ENCODE results near the gene CNOT9.

CNOT9 gene

DNA sequence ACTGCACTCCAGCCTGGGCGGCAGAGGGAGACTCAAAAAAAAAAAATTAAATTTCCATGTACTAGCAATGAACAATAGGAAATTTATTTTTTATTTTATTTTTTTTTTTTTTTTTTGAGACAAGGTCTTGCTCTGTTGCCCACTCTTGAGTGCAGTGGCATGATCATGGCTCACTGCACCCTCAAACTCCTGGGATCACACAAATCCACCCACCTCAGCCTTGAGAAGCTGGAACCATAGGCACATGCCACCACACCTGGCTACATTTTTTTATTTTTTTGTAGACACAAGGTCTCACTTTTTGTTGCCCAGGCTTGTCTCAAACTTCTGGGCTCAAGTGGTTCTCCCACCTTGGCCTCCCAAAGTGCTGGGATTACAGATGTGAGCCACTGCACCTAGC lies 16.9 kb downstream of the CNOT9 start:
- in situ Hi-C loops (cut with HindIII; ENCODE audit: low sequenced_read_pairs), result no loop called here
- DNase-seq (ENCODE audit: low read depth, low spot score), result no peak
- TF ChIP-seq, protein P1, sequence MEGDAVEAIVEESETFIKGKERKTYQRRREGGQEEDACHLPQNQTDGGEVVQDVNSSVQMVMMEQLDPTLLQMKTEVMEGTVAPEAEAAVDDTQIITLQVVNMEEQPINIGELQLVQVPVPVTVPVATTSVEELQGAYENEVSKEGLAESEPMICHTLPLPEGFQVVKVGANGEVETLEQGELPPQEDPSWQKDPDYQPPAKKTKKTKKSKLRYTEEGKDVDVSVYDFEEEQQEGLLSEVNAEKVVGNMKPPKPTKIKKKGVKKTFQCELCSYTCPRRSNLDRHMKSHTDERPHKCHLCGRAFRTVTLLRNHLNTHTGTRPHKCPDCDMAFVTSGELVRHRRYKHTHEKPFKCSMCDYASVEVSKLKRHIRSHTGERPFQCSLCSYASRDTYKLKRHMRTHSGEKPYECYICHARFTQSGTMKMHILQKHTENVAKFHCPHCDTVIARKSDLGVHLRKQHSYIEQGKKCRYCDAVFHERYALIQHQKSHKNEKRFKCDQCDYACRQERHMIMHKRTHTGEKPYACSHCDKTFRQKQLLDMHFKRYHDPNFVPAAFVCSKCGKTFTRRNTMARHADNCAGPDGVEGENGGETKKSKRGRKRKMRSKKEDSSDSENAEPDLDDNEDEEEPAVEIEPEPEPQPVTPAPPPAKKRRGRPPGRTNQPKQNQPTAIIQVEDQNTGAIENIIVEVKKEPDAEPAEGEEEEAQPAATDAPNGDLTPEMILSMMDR (IDR thresholded peaks at IDR 0.05; ENCODE audit: low read depth, low read length), result no peak
- no peak overlapping the region for H3K4me3 ChIP-seq (ENCODE audit: low read depth, low read length)

DNA sequence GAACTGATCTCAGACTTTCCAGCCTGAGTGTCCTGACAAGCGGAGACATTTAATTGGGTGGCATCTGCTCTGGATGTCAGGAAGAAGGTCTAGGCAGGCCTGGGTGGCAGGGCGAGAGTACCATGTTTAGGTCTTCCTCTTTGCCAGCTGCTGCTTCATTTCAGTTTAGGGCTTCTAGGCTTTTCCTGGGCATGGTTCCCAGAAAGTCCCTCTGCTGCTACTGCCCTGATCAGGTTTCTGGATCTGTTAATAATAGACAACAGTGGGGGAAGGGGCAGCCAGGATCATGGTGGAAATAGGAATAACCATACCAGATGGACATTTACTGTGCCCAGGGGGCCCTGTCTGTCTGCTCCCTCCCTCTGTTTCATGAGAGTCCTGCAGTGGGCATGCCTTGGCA lies 36.8 kb downstream of the CNOT9 start:
- in situ Hi-C loops (cut with HindIII; ENCODE audit: low sequenced_read_pairs), result no loop called here
- peak; percentile 64 for DNase-seq (ENCODE audit: low read depth, low spot score)
- H3K4me3 ChIP-seq (ENCODE audit: low read depth, low read length), result no peak overlapping the region
- TF ChIP-seq, protein P1 (IDR thresholded peaks at IDR 0.05; ENCODE audit: low read depth, low read length), result no peak

DNA sequence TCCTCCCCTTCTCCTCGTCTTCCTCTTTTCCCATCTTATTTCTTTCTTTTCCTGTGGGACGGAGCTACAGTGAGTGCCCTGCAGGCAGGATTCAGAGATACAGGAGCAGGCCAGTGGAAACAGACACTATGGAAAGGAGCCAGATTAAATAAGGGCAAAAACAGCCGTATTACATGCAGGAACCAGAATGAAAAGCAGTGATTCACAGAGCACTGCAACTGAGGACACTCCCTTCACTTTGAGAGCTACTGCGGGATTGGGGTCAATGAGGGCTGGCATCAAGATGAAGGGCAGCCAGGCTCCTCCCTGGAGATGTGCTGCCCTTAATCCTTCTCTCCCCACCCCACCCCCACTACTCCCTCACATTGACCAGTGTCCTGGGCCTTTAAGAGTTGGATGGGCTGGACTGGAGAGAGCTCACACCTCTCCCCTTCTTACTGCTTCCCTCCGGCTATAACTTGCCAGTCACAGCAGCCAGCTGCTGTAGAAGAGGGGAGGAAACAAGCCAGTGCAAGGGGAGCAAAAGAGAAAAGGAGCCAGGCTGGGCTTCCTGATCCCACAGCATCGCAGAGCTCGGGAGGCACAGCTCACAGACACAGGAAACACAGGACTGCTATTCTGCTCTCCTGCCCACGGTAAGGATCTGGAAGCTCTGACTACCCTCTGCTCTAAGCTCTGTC lies 38.9 kb downstream of the CNOT9 start, which contains the start of gene PLCD4:
Gene PLCD4, plus strand, starts transcription at position 464 of the 680 bp plus-strand sequence. CDS start 7,841 bp downstream, outside the sequence.
- in situ Hi-C loops (cut with HindIII; ENCODE audit: low sequenced_read_pairs), result no loop called here
- DNase-seq (ENCODE audit: low read depth, low spot score), result peak; percentile 74
- TF ChIP-seq, protein P1 (IDR thresholded peaks at IDR 0.05; ENCODE audit: low read depth, low read length), result no peak
- H3K4me3 ChIP-seq (ENCODE audit: low read depth, low read length), result peak within 1 kb of the TSS; percentile 33

DNA sequence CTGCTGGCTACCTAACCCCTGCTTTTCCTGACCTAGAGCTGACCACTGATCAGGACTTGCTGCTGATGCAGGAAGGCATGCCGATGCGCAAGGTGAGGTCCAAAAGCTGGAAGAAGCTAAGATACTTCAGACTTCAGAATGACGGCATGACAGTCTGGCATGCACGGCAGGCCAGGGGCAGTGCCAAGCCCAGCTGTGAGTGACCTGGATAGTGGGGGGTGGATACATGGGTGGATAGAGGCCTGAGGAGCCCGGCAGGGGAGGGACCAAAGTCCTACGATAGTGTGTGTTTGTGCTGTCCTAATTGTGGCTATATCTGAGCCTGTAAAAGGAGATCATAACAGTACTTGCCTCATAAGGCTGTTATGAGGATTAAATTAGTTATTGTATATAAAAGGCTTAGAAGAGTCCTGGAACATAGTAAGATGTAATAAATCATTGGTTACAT lies 47.3 kb downstream of the CNOT9 start:
- in situ Hi-C loops (cut with HindIII; ENCODE audit: low sequenced_read_pairs), result no loop called here
- TF ChIP-seq, protein P1 (IDR thresholded peaks at IDR 0.05; ENCODE audit: low read depth, low read length), result no peak
- DNase-seq (ENCODE audit: low read depth, low spot score), result no peak
- no peak overlapping the region for H3K4me3 ChIP-seq (ENCODE audit: low read depth, low read length)

DNA sequence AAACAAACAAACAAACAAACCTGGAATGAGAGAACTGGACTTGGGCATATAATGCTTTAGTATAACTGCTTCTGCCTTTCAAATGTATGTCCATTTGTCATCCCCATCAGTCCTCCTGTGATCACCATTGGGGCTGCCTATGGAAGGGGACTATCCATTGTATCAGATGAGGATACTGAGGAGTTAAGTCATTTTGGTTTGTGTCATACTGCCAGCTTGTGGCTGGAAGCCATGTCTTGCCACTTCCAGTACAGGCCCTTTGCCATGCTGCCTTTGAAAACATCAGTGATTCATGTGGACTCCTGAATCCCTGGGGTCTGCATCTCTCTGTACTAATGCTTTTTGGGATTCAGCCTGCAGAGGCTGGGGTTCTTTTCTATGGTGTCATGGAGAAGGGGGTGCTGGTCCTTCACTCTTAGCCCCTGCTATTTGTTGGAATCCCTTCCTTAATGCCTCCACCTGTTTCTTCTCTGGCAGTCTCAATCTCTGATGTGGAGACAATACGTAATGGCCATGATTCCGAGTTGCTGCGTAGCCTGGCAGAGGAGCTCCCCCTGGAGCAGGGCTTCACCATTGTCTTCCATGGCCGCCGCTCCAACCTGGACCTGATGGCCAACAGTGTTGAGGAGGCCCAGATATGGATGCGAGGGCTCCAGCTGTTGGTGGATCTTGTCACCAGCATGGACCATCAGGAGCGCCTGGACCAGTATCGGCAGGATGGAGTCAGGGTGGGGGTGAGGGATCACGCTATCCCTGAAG lies 49.6 kb downstream of the CNOT9 start:
- H3K4me3 ChIP-seq (ENCODE audit: low read depth, low read length), result no peak overlapping the region
- no peak for DNase-seq (ENCODE audit: low read depth, low spot score)
- TF ChIP-seq, protein P1 (IDR thresholded peaks at IDR 0.05; ENCODE audit: low read depth, low read length), result no peak
- in situ Hi-C loops (cut with HindIII; ENCODE audit: low sequenced_read_pairs), result no loop called here

DNA sequence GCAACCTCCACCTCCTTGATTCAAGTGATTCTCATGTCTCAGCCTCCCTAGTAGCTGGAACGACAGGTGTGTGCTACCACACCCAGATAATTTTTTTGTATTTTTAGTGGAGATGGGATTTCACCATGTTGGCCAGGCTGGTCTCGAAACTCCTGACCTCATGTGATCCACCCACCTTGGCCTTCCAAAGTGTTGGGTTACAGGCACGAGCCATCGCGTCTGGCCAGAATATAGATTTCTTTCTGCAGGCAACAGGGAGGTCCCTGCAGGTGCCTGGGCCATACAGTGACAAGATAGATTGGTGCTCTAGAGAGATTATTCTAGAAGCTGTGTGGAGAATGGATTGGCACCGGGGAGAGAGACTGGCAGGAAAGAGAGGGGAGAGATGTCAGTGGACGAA lies 52.4 kb downstream of the CNOT9 start:
- DNase-seq (ENCODE audit: low read depth, low spot score), result no peak
- H3K4me3 ChIP-seq (ENCODE audit: low read depth, low read length), result no peak overlapping the region
- in situ Hi-C loops (cut with HindIII; ENCODE audit: low sequenced_read_pairs), result no loop called here
- TF ChIP-seq, protein P1 (IDR thresholded peaks at IDR 0.05; ENCODE audit: low read depth, low read length), result no peak
